Inferior parietal cortex (tissue), 1 donor: Measurements from ENCODE around the gene ZBTB6.

Experiments
- DNase-seq: peaks from one replicate; pipeline ENCODE4 v3.0.0-alpha.2; 2016; ENCODE audit errors: extremely low spot score

Gene ZBTB6

DNA sequence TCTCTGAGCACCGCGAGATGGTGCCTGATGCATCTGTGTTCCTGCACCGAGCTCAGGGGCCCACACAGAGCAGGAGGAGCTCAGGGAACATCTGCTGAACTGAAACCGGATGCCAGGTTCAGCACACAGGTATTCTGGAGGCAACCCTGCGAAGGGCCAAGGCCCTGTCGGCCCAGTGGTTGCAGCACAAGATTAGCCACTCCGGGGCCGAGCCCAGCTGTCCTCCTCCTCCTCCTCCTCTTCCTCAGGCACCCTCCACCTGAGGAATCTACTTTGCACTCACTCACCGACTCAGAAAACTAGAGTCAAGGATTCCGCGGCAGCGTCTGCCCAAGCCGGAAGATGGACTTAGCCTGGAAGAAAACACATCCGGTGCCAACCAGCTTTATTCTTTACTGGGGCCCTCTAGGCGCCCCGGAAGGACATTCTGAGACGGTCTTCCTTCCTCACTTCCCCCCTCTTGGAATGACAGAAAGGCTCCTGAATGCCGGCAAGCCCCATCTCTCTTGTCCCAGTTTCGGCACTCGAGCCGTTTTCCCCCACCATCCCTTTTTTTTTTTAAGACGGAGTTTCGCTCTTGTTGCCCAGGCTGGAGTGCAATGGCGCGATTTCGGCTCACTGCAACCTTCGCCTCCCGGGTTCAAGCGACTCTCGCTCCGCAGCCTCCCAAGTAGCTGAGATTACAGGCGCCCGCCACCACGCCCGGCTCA is at the start of gene ZBTB6:
Gene ZBTB6, minus strand, starts transcription at position 360 of the 710 bp plus-strand sequence. CDS start 1,251 bp downstream, outside the sequence.
- peak; percentile 96 for DNase-seq

DNA sequence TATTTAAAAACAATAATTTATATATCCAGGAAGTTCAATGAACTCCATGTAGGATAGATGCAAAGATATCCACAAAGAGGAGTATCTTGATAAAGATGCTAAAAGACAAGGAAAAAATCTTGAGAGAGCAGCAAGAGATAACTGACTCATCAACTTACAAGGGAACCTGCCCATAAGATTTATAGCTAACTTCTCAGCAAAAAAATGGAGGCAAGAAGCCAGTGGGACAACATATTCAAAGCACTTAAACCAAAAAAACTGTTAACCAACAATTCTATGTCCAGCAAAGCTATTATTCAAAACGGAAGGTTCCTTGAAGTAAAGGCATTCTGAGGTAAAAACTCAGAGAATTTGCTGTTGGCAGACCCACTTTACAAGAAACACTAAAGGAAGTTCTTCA is 48.0 kb upstream of the ZBTB6 start:
- no peak for DNase-seq

GRCh38 chr9:122955961-122956360 is 42.8 kb upstream of the ZBTB6 start:
- no peak for DNase-seq

- no peak for DNase-seq
Observed at GRCh38 chr9:122954253-122954691, 41.1 kb upstream of the ZBTB6 start.

GRCh38 chr9:122951056-122951455 is 37.9 kb upstream of the ZBTB6 start:
- no peak for DNase-seq

DNA sequence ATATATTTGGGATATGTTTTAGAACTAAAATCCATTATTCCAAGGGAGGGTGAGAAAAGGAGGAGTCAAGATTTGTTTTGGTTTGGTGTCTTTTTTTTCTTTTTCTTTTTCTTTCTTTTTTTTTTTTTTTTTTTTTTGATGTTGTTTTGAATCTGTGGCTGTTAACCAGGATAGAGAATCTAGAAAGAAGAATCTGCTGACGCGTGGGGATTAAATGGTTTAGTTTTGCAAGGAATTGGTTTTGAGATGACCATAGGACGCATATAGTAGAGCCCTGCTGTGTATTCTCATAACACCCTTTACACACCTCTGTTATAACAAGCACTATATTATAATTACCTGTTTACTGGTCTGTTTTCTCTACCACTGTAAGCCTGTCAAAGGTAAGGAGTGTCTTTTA is 37.1 kb upstream of the ZBTB6 start:
- no peak for DNase-seq

DNA sequence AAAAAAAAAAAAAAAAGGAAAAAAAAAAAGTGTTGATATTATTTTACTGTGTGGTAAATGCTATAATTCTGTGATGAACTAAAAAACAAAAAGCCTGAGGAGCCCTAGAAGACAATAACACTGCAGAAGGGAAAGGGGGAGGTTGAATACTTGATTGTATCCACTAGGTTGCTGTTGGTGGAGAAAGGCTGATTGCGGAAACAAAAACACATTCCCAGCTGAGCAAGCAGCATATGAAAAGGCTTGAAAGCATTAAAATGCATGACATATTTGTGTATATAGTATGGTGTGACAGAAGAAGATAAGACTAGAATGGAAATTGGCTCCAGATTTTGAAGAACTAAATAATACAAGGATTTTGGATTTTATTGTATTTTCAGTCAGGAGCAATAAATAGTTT is 36.6 kb upstream of the ZBTB6 start:
- no peak for DNase-seq

DNA sequence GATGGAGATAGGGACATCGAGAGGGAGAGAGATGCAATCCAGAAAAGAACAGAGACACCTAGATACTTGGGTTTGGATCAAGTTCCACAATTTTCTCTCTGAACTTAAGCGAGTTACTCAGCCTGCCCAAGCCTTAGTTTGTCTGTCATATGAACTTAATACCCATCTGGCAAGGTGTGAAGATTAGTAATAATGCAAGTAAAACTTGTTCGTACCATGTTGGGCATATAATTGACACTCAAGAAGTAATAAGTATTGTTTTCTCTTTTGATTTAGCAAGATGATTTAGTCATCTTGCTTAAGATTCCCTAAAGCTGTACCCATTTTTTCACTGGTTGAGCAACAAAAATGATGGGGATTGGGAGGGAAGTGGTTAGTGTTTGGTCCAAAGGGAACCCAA is 35.2 kb upstream of the ZBTB6 start:
- no peak for DNase-seq

- no peak for DNase-seq
Observed at GRCh38 chr9:122946461-122947005, 33.4 kb upstream of the ZBTB6 start.

DNA sequence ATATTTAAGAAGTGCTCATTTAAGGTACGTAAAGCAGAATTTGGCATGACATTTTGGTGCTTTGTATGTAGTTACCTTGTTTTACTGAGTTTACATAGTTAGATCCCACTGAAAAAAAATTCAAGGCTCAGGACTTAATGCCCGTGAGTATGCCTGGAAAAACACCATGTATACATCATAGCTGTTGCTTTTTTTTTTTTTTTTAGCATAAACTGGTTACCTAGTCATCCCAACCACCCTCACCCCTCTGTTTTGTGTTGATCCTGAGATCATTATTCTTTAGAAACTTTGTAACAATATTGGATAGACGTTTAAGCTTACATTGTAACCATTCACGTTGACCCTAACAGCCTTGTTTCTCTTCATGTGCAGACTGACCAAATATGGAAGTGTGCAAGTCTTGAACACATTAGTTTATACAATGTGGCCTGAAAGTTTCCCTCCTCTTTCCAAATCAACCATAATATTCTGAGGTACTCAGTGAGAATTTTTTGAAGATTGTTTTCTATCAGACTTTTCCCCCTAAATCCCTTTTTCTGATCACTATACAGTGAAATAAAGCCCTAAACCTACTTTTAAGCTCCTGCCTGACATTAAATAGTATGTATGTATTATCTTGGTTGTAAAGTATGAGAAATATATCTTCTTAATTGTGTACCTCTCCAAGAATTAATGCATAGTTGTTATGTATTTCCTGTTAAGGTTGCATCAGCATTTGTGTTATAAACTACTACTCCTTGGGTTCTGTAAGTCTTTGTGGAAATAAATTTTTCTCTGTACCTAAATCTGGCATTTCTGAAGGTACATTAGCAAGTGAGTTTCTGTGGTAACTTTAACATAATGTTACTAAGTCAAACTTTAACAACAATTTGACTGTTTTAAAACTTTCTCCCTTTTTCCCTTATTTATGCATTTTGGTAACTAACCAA is 32.1 kb upstream of the ZBTB6 start:
- DNase-seq = no peak

- DNase-seq = peak; percentile 25
Observed at GRCh38 chr9:122941582-122942234, 28.6 kb upstream of the ZBTB6 start.

DNA sequence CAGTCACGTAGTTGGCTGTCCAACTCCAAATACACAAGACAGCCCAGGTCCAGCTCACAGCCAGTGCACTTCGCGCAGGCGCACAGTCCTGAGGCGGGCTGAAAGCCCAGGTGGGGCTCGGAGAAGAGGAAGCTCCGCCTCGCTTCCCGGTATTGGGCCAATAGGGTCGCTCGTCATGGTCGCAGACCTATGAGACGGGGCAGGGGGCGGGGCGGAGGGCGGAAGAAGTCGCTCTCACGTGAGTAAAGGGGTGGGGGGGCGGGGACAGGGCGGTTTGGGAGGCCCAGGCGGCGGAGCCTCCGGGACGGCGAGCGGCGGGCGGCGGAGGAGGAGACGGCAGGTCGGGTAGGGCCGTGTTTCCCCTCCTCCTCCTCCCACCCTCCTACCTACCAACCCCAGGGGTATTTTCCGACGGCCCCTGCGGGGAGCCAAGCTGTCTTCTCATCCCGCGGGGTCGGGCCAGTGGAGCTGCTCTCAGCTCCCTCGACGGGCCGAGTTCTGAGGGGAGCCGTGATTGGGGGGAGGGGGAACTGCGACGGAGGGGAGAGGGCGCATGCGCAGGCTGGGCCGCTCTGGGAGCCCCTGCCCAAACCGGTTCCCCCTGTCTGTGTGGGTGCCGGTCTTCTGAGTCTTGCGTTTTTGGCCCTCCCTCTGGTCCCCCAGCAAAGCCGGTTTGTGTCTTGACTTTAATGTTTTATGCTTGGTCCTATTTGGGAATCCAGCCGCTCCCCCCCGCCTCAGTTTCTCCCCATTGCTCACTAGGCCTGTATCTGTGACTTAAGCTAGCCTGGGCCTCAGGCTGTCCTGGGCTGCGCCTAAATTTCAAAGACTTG is 27.8 kb upstream of the ZBTB6 start, which contains the start of gene RABGAP1:
Gene RABGAP1, plus strand, starts transcription at position 272 of the 833 bp plus-strand sequence. CDS start 16,040 bp downstream, outside the sequence.
- peak; percentile 99 for DNase-seq

DNA sequence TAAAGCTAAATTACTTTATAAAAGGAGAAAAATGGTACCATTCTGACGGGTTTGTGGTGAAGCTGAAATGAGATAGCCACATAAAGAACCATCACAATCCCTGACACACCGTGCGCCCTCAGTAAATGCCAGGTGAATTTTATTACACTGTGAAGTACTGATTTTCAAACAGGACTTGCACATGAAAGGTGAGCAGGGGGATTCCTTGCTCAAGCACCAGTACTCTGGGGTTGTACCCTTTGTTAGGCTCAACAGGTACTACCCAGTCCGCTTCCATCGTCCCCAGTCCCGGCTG is 27.3 kb upstream of the ZBTB6 start:
- no peak for DNase-seq

- no peak for DNase-seq
Observed at GRCh38 chr9:122939601-122940000, 26.5 kb upstream of the ZBTB6 start.

DNA sequence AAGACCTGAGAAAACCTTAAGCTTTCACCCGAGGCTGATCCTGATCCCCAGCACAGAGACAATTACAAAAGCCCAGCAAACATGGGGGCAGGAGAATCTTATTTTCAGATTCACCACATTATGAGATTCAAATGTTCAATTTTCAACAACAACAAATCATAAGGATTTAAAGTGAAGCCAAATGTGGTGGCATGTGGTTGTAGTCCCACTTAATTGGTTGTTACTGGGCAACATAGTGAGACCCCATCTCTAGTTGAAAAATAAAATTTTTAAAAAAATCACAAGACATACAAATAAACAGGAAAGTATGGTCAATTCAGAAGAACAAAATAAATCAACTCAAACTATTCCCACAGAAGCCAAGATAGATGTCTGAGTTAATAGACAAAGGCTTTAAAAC is 23.8 kb upstream of the ZBTB6 start:
- DNase-seq = no peak

- DNase-seq = no peak
Observed at GRCh38 chr9:122936464-122936863, 23.3 kb upstream of the ZBTB6 start.

DNA sequence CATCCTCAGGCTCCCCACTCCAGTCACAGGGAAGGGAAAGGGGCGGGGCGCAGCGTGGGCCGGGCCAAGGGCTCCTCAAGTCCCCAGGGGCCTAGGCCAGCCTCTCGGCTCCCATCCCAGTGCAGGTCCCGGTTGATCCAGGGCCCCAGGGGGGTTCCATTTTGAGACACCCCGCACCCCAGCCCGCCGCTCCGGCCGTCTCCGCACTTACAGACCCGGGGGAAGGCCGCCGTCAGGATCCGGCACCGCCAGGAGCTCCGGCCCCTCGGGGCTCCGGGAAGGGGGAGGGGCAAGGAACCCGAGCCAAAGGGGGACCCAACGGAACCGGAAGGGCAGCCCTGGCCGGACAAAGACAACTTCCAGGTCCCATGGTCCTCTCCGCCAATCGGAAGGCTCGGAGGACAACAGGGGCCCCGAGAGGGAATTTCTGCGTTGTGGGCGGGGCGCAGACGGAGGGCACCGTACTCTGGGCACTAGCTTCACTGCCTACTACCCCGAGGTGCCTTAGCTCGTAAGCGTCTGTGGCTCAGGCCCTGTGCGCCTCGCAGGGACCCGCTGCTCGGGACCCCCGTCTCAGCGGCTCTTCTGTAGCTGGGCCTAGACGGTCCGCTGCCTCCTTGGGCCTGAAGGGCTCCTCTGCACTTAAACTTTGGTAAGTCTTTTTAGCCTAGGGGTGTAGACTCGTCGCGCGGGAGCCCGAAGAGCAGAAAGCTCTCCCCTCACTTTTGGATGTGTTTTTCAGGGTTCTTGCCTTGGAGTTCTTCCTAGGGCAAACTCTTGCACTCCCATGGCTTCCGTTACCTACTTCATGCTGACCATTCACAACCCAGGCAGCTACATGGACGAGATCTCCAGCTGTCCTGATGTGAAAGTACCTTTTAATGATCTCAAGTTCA is 18.4 kb upstream of the ZBTB6 start, which contains the start of gene ZBTB26:
Gene ZBTB26, minus strand, starts transcription at position 287 of the 896 bp plus-strand sequence. CDS start 11,578 bp downstream, outside the sequence.
- DNase-seq = peak; percentile 97

- DNase-seq = no peak
Observed at GRCh38 chr9:122930541-122931225, 17.6 kb upstream of the ZBTB6 start.

DNA sequence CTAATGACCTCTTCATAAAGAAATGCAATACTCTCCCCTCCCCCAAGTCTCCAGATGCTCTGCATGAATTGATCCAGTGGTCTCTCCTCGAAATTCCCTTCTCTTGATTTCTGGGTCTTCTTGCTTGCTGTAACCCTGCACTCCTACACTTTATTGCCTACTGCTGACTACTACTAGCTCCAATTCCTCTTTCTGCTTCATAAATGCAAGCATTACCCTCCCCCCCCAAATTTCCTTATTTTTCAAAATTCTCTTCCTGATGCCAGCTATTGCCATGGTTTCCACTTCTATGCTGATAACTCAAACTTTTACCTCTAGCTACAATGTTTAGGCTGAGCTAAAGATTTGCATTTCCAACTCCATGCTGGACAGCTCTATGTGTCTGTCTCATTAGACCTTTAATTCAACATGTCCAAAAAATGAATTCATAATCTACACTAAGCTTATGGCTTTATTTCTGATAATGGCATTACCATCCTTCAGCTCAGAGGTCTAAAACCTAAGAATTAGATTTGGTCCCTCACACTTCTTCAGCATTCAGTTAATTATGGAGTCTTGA is 16.8 kb upstream of the ZBTB6 start:
- no peak for DNase-seq
